AG09309 (cell line): ENCODE data around the gene LDLRAD4.

Source experiments
- DNase-seq: peaks from one replicate; pipeline ENCODE4 v3.0.0-alpha.2; 2010; ENCODE audit warnings: low read depth
- H3K4me3 ChIP-seq: 2 replicates; pipeline ENCODE4 v1.5.1; 2011; ENCODE audit warnings: mild to moderate bottlenecking, low read depth, low read length, moderate library complexity; ENCODE audit not compliant: control insufficient read depth
- CTCF ChIP-seq: IDR thresholded peaks from 2 replicates; pipeline ENCODE4 v1.5.1; 2011; ENCODE audit warnings: mild to moderate bottlenecking, low read depth, low read length, inconsistent platforms; ENCODE audit not compliant: insufficient read depth, control insufficient read depth; ENCODE audit errors: missing control alignments

Gene LDLRAD4

GRCh38 chr18:13379062-13379865 lies 160.7 kb downstream of the LDLRAD4 start:
- H3K4me3 ChIP-seq = no peak overlapping the region
- no peak for DNase-seq
- no peak for TF ChIP-seq CTCF

- TF ChIP-seq CTCF = no peak
These were observed 161.6 kb downstream of the LDLRAD4 start for GRCh38 chr18:13379930-13380690.

GRCh38 chr18:13380691-13381070 lies 162.1 kb downstream of the LDLRAD4 start:
- no peak for TF ChIP-seq CTCF
- H3K4me3 ChIP-seq = no peak overlapping the region
- no peak for DNase-seq

More at GRCh38 chr18:13379930-13380690, 161.6 kb downstream of the LDLRAD4 start:
- H3K4me3 ChIP-seq = no peak overlapping the region
- DNase-seq = no peak

- H3K4me3 ChIP-seq = no peak overlapping the region
These were observed 162.8 kb downstream of the LDLRAD4 start for GRCh38 chr18:13381331-13381730.

GRCh38 chr18:13381944-13382365 lies 163.4 kb downstream of the LDLRAD4 start:
- no peak for DNase-seq
- H3K4me3 ChIP-seq = no peak overlapping the region; the same call in 1 of the 2 replicates
- TF ChIP-seq CTCF = no peak

More at GRCh38 chr18:13381331-13381730, 162.8 kb downstream of the LDLRAD4 start:
- no peak for TF ChIP-seq CTCF
- DNase-seq = no peak

- no peak overlapping the region for H3K4me3 ChIP-seq
- DNase-seq = peak; percentile 27
- no peak for TF ChIP-seq CTCF
These were observed 163.9 kb downstream of the LDLRAD4 start for GRCh38 chr18:13382366-13382953.
